Measurements from ENCODE around the gene CPNE8.

Gene CPNE8

GRCh38 chr12:38886064-38886463 is 19.3 kb downstream of the CPNE8 start:
- no peak for TF ChIP-seq CTCF (IDR thresholded peaks at IDR 0.05; ENCODE audit: low read depth, low read length, missing control alignments)
- Histone ChIP-seq H3K4me3 (ENCODE audit: low read depth, low read length) (no peak overlapping the region), H3K27me3 (replicated peaks) (no peaks in the 10 kb centered on the region), H3K36me3 (replicated peaks) (no peaks in the 10 kb centered on the region), H3K27ac (no peak overlapping the region)
- peak; percentile 48 for DNase-seq
- in situ Hi-C loops (cut with HindIII; ENCODE audit: low pct_ligation_motif_present, low sequenced_read_pairs) = no loop called here

DNA sequence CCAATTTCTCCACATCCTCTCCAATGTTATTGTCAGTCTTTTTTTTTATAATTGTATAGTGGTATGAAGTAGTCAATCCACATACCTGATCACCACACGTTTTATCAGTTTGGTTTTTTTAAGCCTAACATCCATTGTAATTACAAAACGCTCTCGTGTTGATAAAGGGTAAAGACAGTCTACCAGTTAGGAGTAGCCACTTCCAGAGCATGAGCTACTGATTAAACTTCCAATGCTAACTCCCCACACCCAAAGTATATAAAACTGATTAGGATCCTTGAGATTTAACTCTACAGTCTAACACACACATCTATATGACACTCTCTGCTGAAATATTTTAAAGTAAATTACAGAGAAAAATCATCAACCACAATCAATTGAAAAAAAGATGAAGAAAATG is 20.7 kb downstream of the CPNE8 start:
- TF ChIP-seq CTCF (IDR thresholded peaks at IDR 0.05; ENCODE audit: low read depth, low read length, missing control alignments) = no peak
- Histone ChIP-seq H3K36me3 (replicated peaks) (no peaks in the 10 kb centered on the region), H3K27me3 (replicated peaks) (no peaks in the 10 kb centered on the region), H3K4me3 (ENCODE audit: low read depth, low read length) (no peak overlapping the region), H3K27ac (no peak overlapping the region)
- DNase-seq = no peak
- in situ Hi-C loops (cut with HindIII; ENCODE audit: low pct_ligation_motif_present, low sequenced_read_pairs) = no loop called here

DNA sequence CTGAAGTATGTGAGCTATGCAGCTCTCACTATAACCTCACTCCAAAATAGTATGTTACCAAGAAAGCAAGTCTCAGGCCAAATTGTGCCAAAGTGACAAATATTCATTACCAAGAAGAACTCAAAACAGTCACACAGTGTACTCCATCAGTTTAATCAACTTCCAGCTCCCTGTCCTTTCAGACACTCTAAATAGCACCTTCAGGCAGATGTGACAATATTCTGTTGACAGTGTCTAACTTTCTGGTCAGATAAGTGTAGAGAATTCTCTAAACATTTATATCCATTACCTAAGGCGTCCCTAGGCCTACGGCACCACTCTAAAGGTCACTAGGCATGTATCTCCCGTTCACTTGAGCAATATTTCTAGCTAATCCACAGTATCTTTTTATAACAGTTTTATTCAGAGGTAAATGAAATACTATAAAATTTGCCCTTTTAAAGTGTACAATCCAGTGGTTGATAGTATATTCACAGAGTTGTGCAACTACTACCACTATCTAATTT is 21.7 kb downstream of the CPNE8 start:
- H3K4me3 ChIP-seq (ENCODE audit: low read depth, low read length) = no peak overlapping the region
- no peaks in the 10 kb centered on the region for H3K27me3 ChIP-seq (replicated peaks)
- no peak for TF ChIP-seq CTCF (IDR thresholded peaks at IDR 0.05; ENCODE audit: low read depth, low read length, missing control alignments)
- no peak for DNase-seq
- H3K36me3 ChIP-seq (replicated peaks) = no peaks in the 10 kb centered on the region
- H3K27ac ChIP-seq = no peak overlapping the region
- in situ Hi-C loops (cut with HindIII; ENCODE audit: low pct_ligation_motif_present, low sequenced_read_pairs) = no loop called here

DNA sequence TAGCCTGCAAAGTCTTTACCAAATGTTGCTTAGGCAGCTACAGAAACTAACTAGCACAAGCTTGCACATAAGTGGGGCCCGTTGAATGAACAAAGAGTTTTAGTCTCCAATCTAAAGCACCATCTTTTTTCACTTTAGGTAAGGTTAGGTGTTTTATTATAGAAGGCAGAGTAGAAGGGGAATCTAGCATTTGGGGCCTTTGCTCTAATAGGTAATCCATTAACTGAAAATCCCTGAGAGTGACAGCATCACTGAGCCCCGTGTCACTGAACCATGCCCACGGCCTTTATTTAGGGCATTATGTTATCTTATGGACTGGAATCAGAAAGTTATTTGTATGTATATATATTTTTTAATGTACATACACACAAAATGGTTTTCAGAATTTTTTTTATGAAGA is 25.1 kb downstream of the CPNE8 start:
- in situ Hi-C loops (cut with HindIII; ENCODE audit: low pct_ligation_motif_present, low sequenced_read_pairs) = no loop called here
- no peak for DNase-seq
- H3K27ac ChIP-seq = no peak overlapping the region
- TF ChIP-seq CTCF (IDR thresholded peaks at IDR 0.05; ENCODE audit: low read depth, low read length, missing control alignments) = no peak
- no peaks in the 10 kb centered on the region for H3K36me3 ChIP-seq (replicated peaks)
- no peaks in the 10 kb centered on the region for H3K27me3 ChIP-seq (replicated peaks)
- H3K4me3 ChIP-seq (ENCODE audit: low read depth, low read length) = no peak overlapping the region

- in situ Hi-C loops (cut with HindIII; ENCODE audit: low pct_ligation_motif_present, low sequenced_read_pairs) = no loop called here
- no peaks in the 10 kb centered on the region for H3K36me3 ChIP-seq (replicated peaks)
- TF ChIP-seq CTCF (IDR thresholded peaks at IDR 0.05; ENCODE audit: low read depth, low read length, missing control alignments) = no peak
- H3K27me3 ChIP-seq (replicated peaks) = no peaks in the 10 kb centered on the region
- H3K4me3 ChIP-seq (ENCODE audit: low read depth, low read length) = no peak overlapping the region
- no peak overlapping the region for H3K27ac ChIP-seq
- DNase-seq = no peak
These were observed 26.4 kb downstream of the CPNE8 start for GRCh38 chr12:38878986-38879385.

- Histone ChIP-seq H3K4me3 (ENCODE audit: low read depth, low read length) (no peak overlapping the region), H3K27ac (no peak overlapping the region), H3K36me3 (replicated peaks) (no peaks in the 10 kb centered on the region), H3K27me3 (replicated peaks) (no peaks in the 10 kb centered on the region)
- TF ChIP-seq CTCF (IDR thresholded peaks at IDR 0.05; ENCODE audit: low read depth, low read length, missing control alignments) = no peak
- DNase-seq = no peak
- in situ Hi-C loops (cut with HindIII; ENCODE audit: low pct_ligation_motif_present, low sequenced_read_pairs) = no loop called here
These were observed 27.1 kb downstream of the CPNE8 start for GRCh38 chr12:38878333-38878705.

All from brain microvascular endothelial cell (primary cell).